ENCODE data around the gene LCP2.

LCP2 gene

DNA sequence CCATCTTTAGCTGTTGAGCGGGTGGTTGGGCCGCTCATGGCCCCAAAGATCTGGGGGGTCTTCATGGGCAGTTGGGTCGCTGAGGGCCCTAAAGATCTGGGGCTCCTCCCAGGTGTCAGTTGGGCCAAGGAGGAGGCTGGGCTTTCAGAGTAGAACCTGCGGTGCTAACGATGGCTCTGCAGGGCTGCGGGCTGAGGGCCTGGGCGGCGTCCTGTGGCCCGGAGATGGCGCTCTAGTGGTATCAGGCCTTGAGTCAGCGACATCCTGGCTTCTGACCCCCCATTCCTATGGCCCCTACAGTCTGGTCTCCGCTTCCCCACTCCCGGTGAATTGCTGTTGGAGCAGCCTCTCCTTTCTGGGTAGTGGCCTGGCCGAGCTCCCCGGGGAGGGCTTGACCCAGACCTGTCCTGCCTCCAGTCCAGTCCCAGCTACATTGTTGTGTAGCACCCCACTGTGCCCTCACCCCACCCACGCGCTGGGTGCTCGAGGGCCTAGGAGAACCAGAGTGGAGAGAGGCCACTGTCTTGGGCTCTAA, 64.2 kb downstream of the LCP2 start:
- no peaks in the 10 kb centered on the region for H3K27me3 ChIP-seq (ENCODE audit: control insufficient read depth, insufficient read depth, low read length)
- H3K27ac ChIP-seq (ENCODE audit: low read length) = no peak overlapping the region
- H3K4me1 ChIP-seq (ENCODE audit: control insufficient read depth, low read depth, low read length) = no peaks in the 10 kb centered on the region
- no peak overlapping the region for H3K9ac ChIP-seq (ENCODE audit: low read length)
- H3K4me3 ChIP-seq (ENCODE audit: low read length) = no peak overlapping the region
- H3K9me3 ChIP-seq (ENCODE audit: control insufficient read depth, low read depth, low read length) = no peaks in the 10 kb centered on the region
- H3K36me3 ChIP-seq (ENCODE audit: control insufficient read depth, low read depth, low read length) = no peaks in the 10 kb centered on the region

DNA sequence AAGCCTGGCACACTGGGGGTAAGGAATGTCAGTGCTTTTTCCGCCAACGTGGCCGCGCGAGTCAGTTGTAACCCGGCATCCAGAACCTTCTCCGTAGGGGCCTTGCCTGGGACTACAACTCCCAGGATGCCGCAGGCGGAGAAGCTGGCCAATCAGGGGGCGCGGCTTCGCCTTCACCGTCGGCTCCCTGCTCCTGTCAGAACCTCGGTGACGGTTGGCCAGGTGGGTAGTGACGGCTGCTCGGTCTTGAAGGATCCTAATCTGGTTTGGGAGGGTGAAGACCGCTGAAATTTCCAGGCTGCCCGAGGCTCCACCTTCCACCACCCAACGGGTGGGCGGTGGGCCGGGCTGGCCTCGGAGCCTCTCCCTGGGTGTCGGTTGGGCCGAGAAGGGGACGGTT, 64.8 kb downstream of the LCP2 start, which contains the start of gene C5orf58:
Gene C5orf58, plus strand, starts transcription at position 200 of the 400 bp plus-strand sequence. CDS start 1,992 bp downstream, outside the sequence.
- H3K36me3 ChIP-seq (ENCODE audit: control insufficient read depth, low read depth, low read length) = no peaks in the 10 kb centered on the region
- H3K9me3 ChIP-seq (ENCODE audit: control insufficient read depth, low read depth, low read length) = no peaks in the 10 kb centered on the region
- H3K4me3 ChIP-seq (ENCODE audit: low read length) = no peak within 1 kb of the TSS
- H3K27ac ChIP-seq (ENCODE audit: low read length) = no peak within 1 kb of the TSS
- H3K9ac ChIP-seq (ENCODE audit: low read length) = no peak within 1 kb of the TSS
- H3K4me1 ChIP-seq (ENCODE audit: control insufficient read depth, low read depth, low read length) = no peaks in the 10 kb centered on the region
- no peaks in the 10 kb centered on the region for H3K27me3 ChIP-seq (ENCODE audit: control insufficient read depth, insufficient read depth, low read length)

DNA sequence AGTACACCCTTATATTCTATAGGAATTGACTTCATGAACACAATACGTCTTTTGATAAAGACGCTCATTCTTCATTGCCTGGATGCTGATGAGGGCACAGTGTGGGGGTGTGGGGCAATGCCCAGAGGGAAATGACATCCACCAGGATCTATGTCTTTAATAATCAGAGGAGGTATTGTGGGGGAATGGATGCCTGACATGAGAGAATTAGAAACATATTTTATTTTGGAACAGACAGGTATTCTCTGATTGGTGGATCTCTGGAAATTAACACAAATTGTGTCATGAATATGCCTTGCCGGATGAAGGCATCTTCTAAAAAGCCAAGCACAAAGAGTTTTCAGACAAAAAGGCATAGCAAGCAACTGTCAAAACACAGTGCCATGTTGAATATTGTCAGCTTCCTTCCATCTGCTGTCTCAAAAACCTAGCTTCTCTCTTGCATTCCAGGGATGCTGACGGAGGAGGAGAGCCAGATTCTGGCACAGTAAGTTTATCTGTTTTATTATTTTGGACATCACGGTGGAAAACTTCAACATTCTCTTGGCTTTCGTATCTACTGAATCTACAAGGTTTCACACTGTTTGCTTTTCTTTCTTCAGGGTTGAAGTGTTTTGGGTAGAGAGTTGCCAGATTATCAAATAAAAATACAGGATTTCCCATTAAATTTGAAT, 68.7 kb downstream of the LCP2 start:
- H3K36me3 ChIP-seq (ENCODE audit: control insufficient read depth, low read depth, low read length) = no peaks in the 10 kb centered on the region
- no peaks in the 10 kb centered on the region for H3K4me1 ChIP-seq (ENCODE audit: control insufficient read depth, low read depth, low read length)
- no peak overlapping the region for H3K9ac ChIP-seq (ENCODE audit: low read length)
- no peaks in the 10 kb centered on the region for H3K9me3 ChIP-seq (ENCODE audit: control insufficient read depth, low read depth, low read length)
- H3K4me3 ChIP-seq (ENCODE audit: low read length) = no peak overlapping the region
- H3K27ac ChIP-seq (ENCODE audit: low read length) = no peak overlapping the region
- H3K27me3 ChIP-seq (ENCODE audit: control insufficient read depth, insufficient read depth, low read length) = no peaks in the 10 kb centered on the region

- H3K27me3 ChIP-seq (ENCODE audit: control insufficient read depth, insufficient read depth, low read length) = no peaks in the 10 kb centered on the region
- H3K9ac ChIP-seq (ENCODE audit: low read length) = no peak overlapping the region
- no peaks in the 10 kb centered on the region for H3K36me3 ChIP-seq (ENCODE audit: control insufficient read depth, low read depth, low read length)
- no peak overlapping the region for H3K27ac ChIP-seq (ENCODE audit: low read length)
- H3K4me1 ChIP-seq (ENCODE audit: control insufficient read depth, low read depth, low read length) = peaks cover 1% of the 10 kb centered on the region
- H3K4me3 ChIP-seq (ENCODE audit: low read length) = no peak overlapping the region
- H3K9me3 ChIP-seq (ENCODE audit: control insufficient read depth, low read depth, low read length) = no peaks in the 10 kb centered on the region
Observed at GRCh38 chr5:170226661-170227060, 70.9 kb downstream of the LCP2 start.

GRCh38 chr5:170226129-170226615, 71.4 kb downstream of the LCP2 start:
- no peaks in the 10 kb centered on the region for H3K27me3 ChIP-seq (ENCODE audit: control insufficient read depth, insufficient read depth, low read length)
- no peaks in the 10 kb centered on the region for H3K36me3 ChIP-seq (ENCODE audit: control insufficient read depth, low read depth, low read length)
- H3K4me3 ChIP-seq (ENCODE audit: low read length) = no peak overlapping the region
- no peak overlapping the region for H3K27ac ChIP-seq (ENCODE audit: low read length)
- no peak overlapping the region for H3K9ac ChIP-seq (ENCODE audit: low read length)
- H3K4me1 ChIP-seq (ENCODE audit: control insufficient read depth, low read depth, low read length) = peaks cover 6% of the 10 kb centered on the region
- no peaks in the 10 kb centered on the region for H3K9me3 ChIP-seq (ENCODE audit: control insufficient read depth, low read depth, low read length)

GRCh38 chr5:170225326-170226128, 72.0 kb downstream of the LCP2 start:
- Histone ChIP-seq H3K4me1 (ENCODE audit: control insufficient read depth, low read depth, low read length) (peaks cover 12% of the 10 kb centered on the region), H3K4me3 (ENCODE audit: low read length) (no peak overlapping the region), H3K9ac (ENCODE audit: low read length) (no peak overlapping the region), H3K27me3 (ENCODE audit: control insufficient read depth, insufficient read depth, low read length) (no peaks in the 10 kb centered on the region), H3K36me3 (ENCODE audit: control insufficient read depth, low read depth, low read length) (no peaks in the 10 kb centered on the region), H3K27ac (ENCODE audit: low read length) (no peak overlapping the region), H3K9me3 (ENCODE audit: control insufficient read depth, low read depth, low read length) (no peaks in the 10 kb centered on the region)

- H3K27me3 ChIP-seq (ENCODE audit: control insufficient read depth, insufficient read depth, low read length) = no peaks in the 10 kb centered on the region
- no peaks in the 10 kb centered on the region for H3K36me3 ChIP-seq (ENCODE audit: control insufficient read depth, low read depth, low read length)
- H3K9me3 ChIP-seq (ENCODE audit: control insufficient read depth, low read depth, low read length) = no peaks in the 10 kb centered on the region
- peaks cover 12% of the 10 kb centered on the region for H3K4me1 ChIP-seq (ENCODE audit: control insufficient read depth, low read depth, low read length)
- H3K4me3 ChIP-seq (ENCODE audit: low read length) = no peak overlapping the region
- H3K9ac ChIP-seq (ENCODE audit: low read length) = no peak overlapping the region
- no peak overlapping the region for H3K27ac ChIP-seq (ENCODE audit: low read length)
Observed at GRCh38 chr5:170223906-170224305, 73.7 kb downstream of the LCP2 start.

GRCh38 chr5:170223360-170223759, 74.2 kb downstream of the LCP2 start:
- Histone ChIP-seq H3K4me1 (ENCODE audit: control insufficient read depth, low read depth, low read length) (peaks cover 12% of the 10 kb centered on the region), H3K9ac (ENCODE audit: low read length) (no peak overlapping the region), H3K27me3 (ENCODE audit: control insufficient read depth, insufficient read depth, low read length) (no peaks in the 10 kb centered on the region), H3K36me3 (ENCODE audit: control insufficient read depth, low read depth, low read length) (no peaks in the 10 kb centered on the region), H3K4me3 (ENCODE audit: low read length) (no peak overlapping the region), H3K27ac (ENCODE audit: low read length) (no peak overlapping the region), H3K9me3 (ENCODE audit: control insufficient read depth, low read depth, low read length) (no peaks in the 10 kb centered on the region)

GRCh38 chr5:170221327-170221741, 76.2 kb downstream of the LCP2 start:
- Histone ChIP-seq H3K9ac (ENCODE audit: low read length) (peak overlapping the region; percentile 20), H3K36me3 (ENCODE audit: control insufficient read depth, low read depth, low read length) (no peaks in the 10 kb centered on the region), H3K9me3 (ENCODE audit: control insufficient read depth, low read depth, low read length) (no peaks in the 10 kb centered on the region), H3K27ac (ENCODE audit: low read length) (no peak overlapping the region), H3K4me3 (ENCODE audit: low read length) (no peak overlapping the region), H3K4me1 (ENCODE audit: control insufficient read depth, low read depth, low read length) (peaks cover 12% of the 10 kb centered on the region), H3K27me3 (ENCODE audit: control insufficient read depth, insufficient read depth, low read length) (no peaks in the 10 kb centered on the region)

DNA sequence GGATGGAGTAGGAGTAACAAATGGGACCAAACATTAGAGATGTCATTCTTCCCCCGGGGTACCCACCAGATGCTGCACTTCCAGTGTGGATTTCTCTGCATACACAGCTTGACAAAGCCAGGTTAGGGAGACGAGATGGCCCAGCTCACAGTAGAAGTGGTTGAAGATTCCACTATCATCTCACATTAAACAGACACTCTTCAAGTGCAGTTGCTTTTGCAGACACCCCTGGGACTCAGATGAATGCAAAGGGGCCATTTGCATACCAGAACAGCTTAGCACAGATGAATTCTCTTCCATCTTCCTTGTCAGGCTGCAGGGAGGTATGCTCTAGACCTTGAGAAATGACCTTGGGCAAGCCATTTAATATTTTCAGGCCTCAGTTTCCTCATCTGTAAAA, 77.4 kb downstream of the LCP2 start:
- Histone ChIP-seq H3K27me3 (ENCODE audit: control insufficient read depth, insufficient read depth, low read length) (no peaks in the 10 kb centered on the region), H3K4me3 (ENCODE audit: low read length) (no peak overlapping the region), H3K9me3 (ENCODE audit: control insufficient read depth, low read depth, low read length) (no peaks in the 10 kb centered on the region), H3K4me1 (ENCODE audit: control insufficient read depth, low read depth, low read length) (peaks cover 12% of the 10 kb centered on the region), H3K36me3 (ENCODE audit: control insufficient read depth, low read depth, low read length) (no peaks in the 10 kb centered on the region), H3K9ac (ENCODE audit: low read length) (no peak overlapping the region), H3K27ac (ENCODE audit: low read length) (no peak overlapping the region)

GRCh38 chr5:170219615-170220014, 78.0 kb downstream of the LCP2 start:
- Histone ChIP-seq H3K4me3 (ENCODE audit: low read length) (no peak overlapping the region), H3K4me1 (ENCODE audit: control insufficient read depth, low read depth, low read length) (peaks cover 12% of the 10 kb centered on the region), H3K9me3 (ENCODE audit: control insufficient read depth, low read depth, low read length) (no peaks in the 10 kb centered on the region), H3K9ac (ENCODE audit: low read length) (no peak overlapping the region), H3K27ac (ENCODE audit: low read length) (no peak overlapping the region), H3K36me3 (ENCODE audit: control insufficient read depth, low read depth, low read length) (no peaks in the 10 kb centered on the region), H3K27me3 (ENCODE audit: control insufficient read depth, insufficient read depth, low read length) (no peaks in the 10 kb centered on the region)

Data from iPS-18a (cell line).